HepG2 (cell line): ENCODE results near the gene DMAC2L. TPM values are rescaled to one million over a fixed set of nuclear protein-coding genes. Genes with fewer than 3 reads are reported as not detected.

ENCODE experiments used
- FOXA3 ChIP-seq: IDR thresholded peaks from 2 replicates; pipeline ENCODE4 v1.6.1; 2016; ENCODE audit warnings: missing genetic modification reagents, missing compliant biosample characterization
- STAG1 ChIP-seq: sonication (generic); formaldehyde crosslinking; IDR thresholded peaks from 2 replicates; pipeline ENCODE4 v1.4.0; 2020; ENCODE audit warnings: missing genetic modification reagents
- ZNF260 ChIP-seq: sonication (generic); formaldehyde crosslinking; IDR thresholded peaks from 2 replicates; pipeline ENCODE4 v1.4.0; 2020; ENCODE audit warnings: missing genetic modification reagents, low read depth, mild to moderate bottlenecking, borderline replicate concordance
- ZNF326 ChIP-seq: sonication (generic); formaldehyde crosslinking; IDR thresholded peaks from 2 replicates; pipeline ENCODE4 v1.4.0; 2020; ENCODE audit warnings: missing genetic modification reagents, borderline replicate concordance
- ZNF772 ChIP-seq: sonication (generic); formaldehyde crosslinking; IDR thresholded peaks from 2 replicates; pipeline ENCODE4 v1.5.0; 2020; ENCODE audit warnings: mild to moderate bottlenecking, missing genetic modification reagents
- polyA plus RNA-seq, 8 experiments: library from polyadenylated mRNA; depleted of rRNA in 3 of 8; stranded (reverse) in 7 of 8; unstranded in 1 of 8; fragments of >200 nt; fragmentation: Illumina TruSeq in 4 of 8; extraction: Trizol in 4 of 8; gene quantifications; 2 replicates each; pipeline versions ENCODE4 v1.2.1 to v1.2.3, GENCODE V29; 2011 to 2016; ENCODE audit warnings: low read depth in 4 of 8, missing spikeins in 1 of 8, mixed read lengths in 1 of 8; ENCODE audit not compliant: insufficient read depth in 1 of 8
- total RNA-seq, 5 experiments: library from RNA; depleted of rRNA; stranded (reverse); fragments of >200 nt; fragmentation: Illumina TruSeq; extraction: Trizol; gene quantifications; 2 replicates each; pipeline ENCODE4 v1.2.3, GENCODE V29; 2016; ENCODE audit warnings: low read depth in 1 of 5
- TF ChIP-seq, protein P1 (sequence below): sonication (generic); formaldehyde crosslinking; IDR thresholded peaks from 2 replicates; pipeline ENCODE4 v1.9.0; 2021; ENCODE audit warnings: missing genetic modification reagents, borderline replicate concordance
- TF ChIP-seq, protein P2 (sequence below): sonication (generic); formaldehyde crosslinking; IDR thresholded peaks from 2 replicates; pipeline ENCODE4 v1.5.0; 2020; ENCODE audit warnings: mild to moderate bottlenecking, missing genetic modification reagents, moderate library complexity

The DMAC2L gene
- total and polyA plus RNA-seq, 2 of the 13 experiments (the other 11 are each of a cell fraction or from before 2014, with no cell fraction given): 19.4 to 23.2 TPM

DNA sequence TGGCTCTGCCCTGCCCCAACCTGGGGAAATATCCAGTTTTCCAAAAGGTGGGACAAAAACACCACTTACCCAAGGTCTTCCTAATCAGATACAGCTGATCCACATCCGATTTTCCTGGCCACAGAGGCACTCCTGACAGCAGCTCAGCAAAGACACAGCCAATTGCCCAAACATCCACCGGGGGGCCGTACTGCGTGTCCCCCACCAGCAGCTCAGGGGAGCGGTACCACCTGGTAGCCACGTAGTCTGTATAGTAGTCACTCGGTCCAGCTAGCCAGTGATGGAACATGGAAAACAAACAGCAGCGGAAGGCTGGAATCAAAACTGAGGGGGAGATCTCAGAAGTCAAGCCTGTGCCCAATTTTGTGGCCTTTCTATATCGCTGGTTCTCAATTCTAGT is 28.8 kb downstream of the DMAC2L start (continued):
- TF ChIP-seq, protein P1, sequence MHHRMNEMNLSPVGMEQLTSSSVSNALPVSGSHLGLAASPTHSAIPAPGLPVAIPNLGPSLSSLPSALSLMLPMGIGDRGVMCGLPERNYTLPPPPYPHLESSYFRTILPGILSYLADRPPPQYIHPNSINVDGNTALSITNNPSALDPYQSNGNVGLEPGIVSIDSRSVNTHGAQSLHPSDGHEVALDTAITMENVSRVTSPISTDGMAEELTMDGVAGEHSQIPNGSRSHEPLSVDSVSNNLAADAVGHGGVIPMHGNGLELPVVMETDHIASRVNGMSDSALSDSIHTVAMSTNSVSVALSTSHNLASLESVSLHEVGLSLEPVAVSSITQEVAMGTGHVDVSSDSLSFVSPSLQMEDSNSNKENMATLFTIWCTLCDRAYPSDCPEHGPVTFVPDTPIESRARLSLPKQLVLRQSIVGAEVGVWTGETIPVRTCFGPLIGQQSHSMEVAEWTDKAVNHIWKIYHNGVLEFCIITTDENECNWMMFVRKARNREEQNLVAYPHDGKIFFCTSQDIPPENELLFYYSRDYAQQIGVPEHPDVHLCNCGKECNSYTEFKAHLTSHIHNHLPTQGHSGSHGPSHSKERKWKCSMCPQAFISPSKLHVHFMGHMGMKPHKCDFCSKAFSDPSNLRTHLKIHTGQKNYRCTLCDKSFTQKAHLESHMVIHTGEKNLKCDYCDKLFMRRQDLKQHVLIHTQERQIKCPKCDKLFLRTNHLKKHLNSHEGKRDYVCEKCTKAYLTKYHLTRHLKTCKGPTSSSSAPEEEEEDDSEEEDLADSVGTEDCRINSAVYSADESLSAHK (CRISPR knock-in tag): no peak
- TF ChIP-seq FOXA3 (no peak), ZNF326 (CRISPR knock-in tag) (no peak), STAG1 (CRISPR knock-in tag) (peak; percentile 37; the same call in 1 of the 2 replicates), ZNF772 (CRISPR knock-in tag) (no peak), ZNF260 (no peak)
- TF ChIP-seq, protein P2, sequence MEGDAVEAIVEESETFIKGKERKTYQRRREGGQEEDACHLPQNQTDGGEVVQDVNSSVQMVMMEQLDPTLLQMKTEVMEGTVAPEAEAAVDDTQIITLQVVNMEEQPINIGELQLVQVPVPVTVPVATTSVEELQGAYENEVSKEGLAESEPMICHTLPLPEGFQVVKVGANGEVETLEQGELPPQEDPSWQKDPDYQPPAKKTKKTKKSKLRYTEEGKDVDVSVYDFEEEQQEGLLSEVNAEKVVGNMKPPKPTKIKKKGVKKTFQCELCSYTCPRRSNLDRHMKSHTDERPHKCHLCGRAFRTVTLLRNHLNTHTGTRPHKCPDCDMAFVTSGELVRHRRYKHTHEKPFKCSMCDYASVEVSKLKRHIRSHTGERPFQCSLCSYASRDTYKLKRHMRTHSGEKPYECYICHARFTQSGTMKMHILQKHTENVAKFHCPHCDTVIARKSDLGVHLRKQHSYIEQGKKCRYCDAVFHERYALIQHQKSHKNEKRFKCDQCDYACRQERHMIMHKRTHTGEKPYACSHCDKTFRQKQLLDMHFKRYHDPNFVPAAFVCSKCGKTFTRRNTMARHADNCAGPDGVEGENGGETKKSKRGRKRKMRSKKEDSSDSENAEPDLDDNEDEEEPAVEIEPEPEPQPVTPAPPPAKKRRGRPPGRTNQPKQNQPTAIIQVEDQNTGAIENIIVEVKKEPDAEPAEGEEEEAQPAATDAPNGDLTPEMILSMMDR (CRISPR knock-in tag): peak; percentile 32; the same call in 1 of the 2 replicates
